Memory B cell (primary cell): ENCODE measurements around the gene SULT4A1.

Source experiments
- ATAC-seq: fragments of 150-1000 bp; cut with Tn5 transposase; 2 replicates; pipeline ENCODE4 v1.10.0; 2021; ENCODE audit warnings: low read depth, mild to moderate bottlenecking, moderate library complexity
- DNase-seq, 2 donors: peaks; one replicate each; pipeline ENCODE4 v3.0.0; 2022; ENCODE audit warnings: low spot score in 2 of 2
- H3K27ac Mint-ChIP-seq: one replicate; pipeline ENCODE4 v1.8.0; 2022; ENCODE audit warnings: mild to moderate bottlenecking, moderate library complexity, mixed read lengths
- H3K27me3 Mint-ChIP-seq: one replicate; pipeline ENCODE4 v1.8.0; 2022; ENCODE audit warnings: mixed read lengths
- H3K36me3 Mint-ChIP-seq: one replicate; pipeline ENCODE4 v1.8.0; 2022; ENCODE audit warnings: mild to moderate bottlenecking, mixed read lengths
- H3K4me1 Mint-ChIP-seq: one replicate; pipeline ENCODE4 v1.8.0; 2022; ENCODE audit warnings: mixed read lengths
- H3K4me3 Mint-ChIP-seq: one replicate; pipeline ENCODE4 v1.8.0; 2022; ENCODE audit warnings: mild to moderate bottlenecking, moderate library complexity, mixed read lengths
- H3K9me3 Mint-ChIP-seq: one replicate; pipeline ENCODE4 v1.8.0; 2022; ENCODE audit warnings: mixed read lengths

Gene SULT4A1

DNA sequence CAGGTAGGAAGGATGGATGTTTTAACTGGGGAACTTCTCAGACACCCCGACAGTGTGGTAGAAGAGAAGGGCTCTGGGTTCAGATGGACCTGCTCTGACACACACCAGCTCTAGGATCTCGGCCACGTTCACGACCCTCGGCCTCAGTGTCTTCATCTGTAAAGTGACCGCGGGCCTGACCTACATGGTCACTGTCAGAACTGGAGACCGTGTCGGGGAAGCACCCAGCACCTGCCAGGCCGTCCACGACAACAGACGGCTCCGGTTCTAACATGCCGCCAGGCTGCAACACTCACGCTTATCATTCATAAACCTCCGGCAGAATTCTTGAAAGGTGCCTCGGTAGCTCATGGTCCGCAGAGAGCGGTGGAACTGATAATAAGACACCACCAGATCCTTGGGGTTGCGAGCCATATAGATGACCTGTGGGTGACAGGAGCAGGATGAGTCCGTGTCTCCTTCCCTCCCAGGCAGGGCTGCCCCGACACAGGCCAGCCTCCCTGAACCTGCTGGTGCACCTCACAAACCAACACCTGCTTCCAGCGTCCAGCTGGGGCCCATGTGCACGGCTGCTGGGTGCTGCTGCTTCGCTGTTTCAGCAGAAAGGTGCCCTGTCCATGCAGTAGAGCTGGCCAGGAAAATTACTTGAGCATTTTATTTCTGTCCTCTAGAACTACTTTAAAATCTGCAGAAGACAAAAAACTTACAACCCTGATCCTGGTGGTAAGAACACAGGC lies 23.6 kb downstream of the SULT4A1 start:
- H3K27me3 Mint-ChIP-seq: peaks cover 14% of the 10 kb centered on the region
- no peaks in the 10 kb centered on the region for H3K9me3 Mint-ChIP-seq
- no peak for DNase-seq
- H3K36me3 Mint-ChIP-seq: no peaks in the 10 kb centered on the region
- no peak overlapping the region for H3K4me3 Mint-ChIP-seq
- no peaks in the 10 kb centered on the region for H3K4me1 Mint-ChIP-seq
- no peak for ATAC-seq
- no peak overlapping the region for H3K27ac Mint-ChIP-seq

DNA sequence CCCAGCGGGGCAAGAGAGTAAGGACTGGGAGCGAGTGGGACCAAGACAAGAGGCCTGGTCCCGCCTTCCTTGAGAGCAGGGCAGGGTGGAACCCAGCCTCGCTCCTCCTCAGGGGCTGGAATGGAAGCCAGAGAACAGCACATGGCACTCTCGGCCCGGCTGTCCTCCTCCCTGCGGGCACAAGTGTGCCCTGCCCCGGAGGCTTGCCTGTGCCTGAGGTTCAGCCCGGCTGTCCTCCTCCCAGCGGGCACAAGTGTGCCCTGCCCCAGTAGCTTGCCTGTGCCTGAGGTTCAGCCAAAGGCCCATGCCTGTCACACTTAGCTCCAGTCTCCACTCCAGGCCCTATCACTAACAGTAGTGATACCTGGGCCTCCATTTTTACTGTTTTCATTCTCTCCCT lies 24.2 kb downstream of the SULT4A1 start:
- Mint-ChIP-seq H3K4me3 (no peak overlapping the region), H3K27ac (no peak overlapping the region)
- DNase-seq: no peak

DNA sequence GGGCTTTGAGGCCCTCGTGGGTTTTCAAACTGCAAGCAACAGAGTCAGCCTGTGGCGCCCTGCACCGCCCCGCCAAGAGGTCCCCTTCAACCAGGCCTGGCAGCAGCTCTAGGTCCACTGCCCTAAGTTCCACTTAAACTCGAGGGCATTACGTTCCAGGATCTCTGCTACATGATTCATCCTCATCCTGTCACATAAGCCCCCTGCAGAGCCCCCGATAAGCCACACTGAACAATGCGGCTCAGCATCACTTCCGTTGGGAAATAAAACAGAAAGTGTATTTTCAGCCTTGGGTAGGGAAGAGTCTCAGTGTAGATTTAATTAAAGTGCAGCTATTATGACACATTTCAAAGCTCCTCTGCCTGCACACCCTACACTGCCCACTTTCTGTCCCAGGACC lies 24.6 kb downstream of the SULT4A1 start:
- H3K27ac Mint-ChIP-seq: no peak overlapping the region
- no peaks in the 10 kb centered on the region for H3K36me3 Mint-ChIP-seq
- H3K4me1 Mint-ChIP-seq: no peaks in the 10 kb centered on the region
- no peak for DNase-seq
- H3K9me3 Mint-ChIP-seq: no peaks in the 10 kb centered on the region
- no peak for ATAC-seq
- H3K4me3 Mint-ChIP-seq: no peak overlapping the region
- peaks cover 19% of the 10 kb centered on the region for H3K27me3 Mint-ChIP-seq

More for the DNA sequence above, 24.2 kb downstream of the SULT4A1 start:
- Mint-ChIP-seq H3K9me3 (no peaks in the 10 kb centered on the region), H3K27me3 (peaks cover 14% of the 10 kb centered on the region), H3K4me1 (no peaks in the 10 kb centered on the region), H3K36me3 (no peaks in the 10 kb centered on the region)
- no peak for ATAC-seq

DNA sequence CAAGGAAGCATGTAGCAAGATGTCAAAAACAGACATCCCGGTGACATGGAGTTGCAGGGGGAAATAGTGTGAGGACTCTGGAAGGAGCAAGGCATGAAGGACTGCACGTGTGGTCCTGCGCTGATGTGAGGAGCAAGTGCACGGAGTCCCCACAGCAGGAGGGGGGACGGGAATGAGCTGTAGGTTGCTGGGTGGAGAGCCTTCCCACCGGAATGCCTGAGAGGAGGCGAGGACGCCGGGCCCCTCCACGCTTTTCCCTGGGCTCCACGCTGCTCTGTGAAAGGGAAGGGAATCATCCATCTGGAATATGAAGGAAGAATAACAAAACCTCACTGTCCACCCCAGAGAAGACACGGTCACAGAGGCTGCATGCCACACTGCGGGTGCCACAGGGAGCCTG lies 26.6 kb downstream of the SULT4A1 start:
- H3K9me3 Mint-ChIP-seq: no peaks in the 10 kb centered on the region
- H3K27me3 Mint-ChIP-seq: peaks cover 20% of the 10 kb centered on the region
- DNase-seq (no peak), ATAC-seq (no peak)
- H3K4me3 Mint-ChIP-seq: no peak overlapping the region
- H3K4me1 Mint-ChIP-seq: no peaks in the 10 kb centered on the region
- no peak overlapping the region for H3K27ac Mint-ChIP-seq
- H3K36me3 Mint-ChIP-seq: no peaks in the 10 kb centered on the region

DNA sequence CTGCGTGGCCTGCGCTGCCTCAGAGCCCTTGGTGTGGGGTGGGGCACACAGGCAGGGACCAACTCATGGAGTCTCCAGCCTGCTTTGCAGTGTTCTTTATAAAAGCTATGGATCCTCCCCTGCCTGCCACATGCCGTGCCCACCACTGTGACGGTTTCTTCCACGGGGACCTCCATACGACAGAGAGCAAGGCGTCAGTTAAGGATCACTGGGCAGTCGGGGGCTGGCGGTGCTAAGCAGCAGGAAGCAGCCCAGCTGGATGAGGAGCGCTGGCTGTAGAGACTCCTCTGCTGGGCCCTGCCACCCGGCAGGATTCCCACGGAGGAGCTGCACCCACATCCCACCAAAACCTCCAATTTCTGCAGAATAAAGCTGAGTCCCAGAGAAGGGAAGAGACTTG lies 27.1 kb downstream of the SULT4A1 start:
- no peaks in the 10 kb centered on the region for H3K9me3 Mint-ChIP-seq
- no peaks in the 10 kb centered on the region for H3K36me3 Mint-ChIP-seq
- H3K4me1 Mint-ChIP-seq: no peaks in the 10 kb centered on the region
- no peak overlapping the region for H3K27ac Mint-ChIP-seq
- DNase-seq (no peak), ATAC-seq (no peak)
- H3K4me3 Mint-ChIP-seq: no peak overlapping the region
- peaks cover 21% of the 10 kb centered on the region for H3K27me3 Mint-ChIP-seq

DNA sequence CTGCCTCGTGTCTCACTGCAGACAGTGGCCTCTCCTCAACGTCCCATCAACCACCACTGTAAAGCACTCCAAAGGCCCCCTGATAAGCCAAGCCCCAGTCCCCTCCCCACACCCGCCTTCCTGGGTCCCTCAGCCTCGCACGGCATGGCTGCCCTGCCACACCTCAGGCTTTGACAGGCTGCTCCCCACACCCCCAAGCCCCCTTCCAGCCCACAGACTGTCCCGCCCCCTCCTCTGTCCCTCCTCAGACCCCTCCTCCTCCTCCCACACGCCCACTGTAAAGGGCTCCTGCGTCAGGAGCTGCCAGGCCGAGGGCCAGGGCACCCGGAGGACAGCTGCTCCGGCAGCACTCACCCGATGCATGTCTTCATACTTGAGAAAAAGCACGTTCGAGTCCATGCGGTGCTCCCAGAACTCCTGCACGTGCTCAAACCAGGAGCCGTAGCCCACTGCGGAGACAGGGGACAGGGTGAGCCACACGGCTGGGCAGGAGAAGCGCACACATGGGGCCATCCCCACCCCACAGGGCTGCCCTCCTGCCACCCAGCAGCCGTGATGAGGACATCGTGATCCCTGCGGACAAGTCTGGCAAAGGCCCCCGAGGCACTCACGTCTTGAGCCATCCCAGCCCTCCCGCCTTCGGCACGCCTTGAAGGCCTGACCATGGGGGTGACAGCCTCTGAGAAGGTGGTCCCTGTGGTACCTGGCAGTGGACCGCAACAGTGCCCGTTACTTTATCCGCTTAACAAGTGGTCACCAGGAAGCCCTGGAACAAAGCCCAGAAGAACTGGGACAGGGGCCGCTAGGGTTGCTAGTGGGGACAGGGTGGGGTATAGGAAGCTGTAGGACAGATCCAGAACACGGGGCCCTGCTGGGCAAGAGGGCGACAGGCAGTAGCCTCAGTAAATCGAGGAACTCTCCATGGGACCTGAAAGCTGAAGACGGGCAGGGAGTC lies 28.8 kb downstream of the SULT4A1 start:
- Mint-ChIP-seq H3K27ac (no peak overlapping the region), H3K27me3 (peaks cover 17% of the 10 kb centered on the region), H3K36me3 (no peaks in the 10 kb centered on the region), H3K4me1 (no peaks in the 10 kb centered on the region), H3K4me3 (no peak overlapping the region), H3K9me3 (no peaks in the 10 kb centered on the region)
- DNase-seq (no peak), ATAC-seq (no peak)

DNA sequence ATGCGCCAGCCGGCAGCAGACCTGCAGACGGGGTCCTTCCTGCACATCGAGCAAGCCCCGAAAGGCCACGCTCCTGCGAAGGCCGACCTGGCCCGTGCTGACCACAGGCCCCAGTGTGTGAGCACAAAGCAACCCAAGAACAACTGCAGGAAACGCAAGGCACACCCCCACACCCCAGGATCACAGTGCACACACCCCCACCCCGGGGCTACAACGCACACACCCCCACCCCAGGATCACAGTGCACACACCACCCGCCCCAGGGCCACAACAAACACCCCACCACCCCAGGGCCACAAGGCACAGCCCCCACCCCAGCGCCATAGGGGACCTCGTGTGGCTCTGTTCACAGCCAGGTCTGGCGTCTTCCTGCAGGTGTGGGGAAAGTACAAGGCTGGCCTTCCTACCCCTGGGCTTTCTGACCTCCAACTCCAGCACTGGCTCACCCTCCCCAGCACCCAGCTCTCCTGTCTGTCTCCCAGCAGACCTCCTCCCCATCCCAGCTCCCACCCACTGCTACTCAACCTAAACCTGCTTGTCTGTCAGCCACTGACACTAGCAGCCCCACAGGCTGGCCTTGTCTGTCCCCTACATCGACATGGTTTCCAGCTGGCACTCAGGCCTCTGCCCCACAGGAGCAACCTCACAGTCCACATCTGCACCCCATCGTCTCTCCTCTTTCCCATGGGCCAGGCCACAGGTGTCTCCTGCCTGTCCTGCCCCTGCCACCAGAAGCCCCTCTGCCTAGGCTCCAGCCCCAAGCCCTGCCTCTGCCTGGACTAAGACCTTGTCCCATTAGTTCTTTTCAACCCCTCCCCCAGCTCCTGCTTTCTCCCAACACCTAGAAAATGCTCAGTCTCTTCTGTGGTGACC lies 29.7 kb downstream of the SULT4A1 start:
- no peak for ATAC-seq
- DNase-seq: no peak
- H3K36me3 Mint-ChIP-seq: no peaks in the 10 kb centered on the region
- no peak overlapping the region for H3K4me3 Mint-ChIP-seq
- H3K9me3 Mint-ChIP-seq: no peaks in the 10 kb centered on the region
- no peaks in the 10 kb centered on the region for H3K4me1 Mint-ChIP-seq
- peaks cover 18% of the 10 kb centered on the region for H3K27me3 Mint-ChIP-seq
- no peak overlapping the region for H3K27ac Mint-ChIP-seq

DNA sequence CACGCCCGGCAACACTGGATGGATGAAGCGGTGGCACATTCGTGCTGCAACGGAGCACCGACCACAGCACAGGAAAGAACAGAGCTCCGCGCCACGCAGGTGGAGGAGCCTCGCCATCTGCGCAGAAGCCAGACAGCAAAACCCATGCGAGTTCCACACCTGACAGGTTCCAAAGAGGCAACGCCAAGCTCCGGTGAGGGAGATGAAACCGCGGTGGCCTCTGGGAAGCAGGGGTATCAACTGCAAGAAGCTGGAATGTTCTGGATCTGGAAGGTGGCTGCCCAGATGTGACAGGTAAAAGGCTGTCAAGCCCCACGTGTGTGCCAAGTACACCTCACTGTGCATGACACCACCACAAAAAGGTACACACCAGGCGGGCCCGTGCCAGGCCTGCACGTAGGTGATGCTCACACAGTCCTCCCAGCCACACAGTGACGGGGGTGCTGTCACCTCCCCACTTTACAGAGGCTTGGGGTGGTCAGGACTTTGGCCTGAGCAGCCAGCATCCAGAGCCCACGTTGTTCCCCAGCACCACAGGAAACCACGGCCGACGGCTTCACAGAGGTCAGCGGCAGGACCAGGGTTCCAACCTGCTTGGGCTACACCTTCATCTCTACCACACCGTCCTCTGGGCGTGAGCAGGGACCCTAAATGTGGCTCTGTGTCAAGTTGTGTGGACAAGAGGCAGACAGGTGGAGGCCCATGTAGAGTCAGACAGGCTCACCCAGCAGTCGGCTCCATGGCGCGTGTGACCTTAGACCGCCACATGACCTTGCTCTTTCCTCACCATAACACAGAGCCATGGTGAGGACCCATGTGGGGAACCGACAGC lies 30.5 kb downstream of the SULT4A1 start:
- no peaks in the 10 kb centered on the region for H3K4me1 Mint-ChIP-seq
- no peaks in the 10 kb centered on the region for H3K36me3 Mint-ChIP-seq
- DNase-seq (no peak), ATAC-seq (no peak)
- peaks cover 18% of the 10 kb centered on the region for H3K27me3 Mint-ChIP-seq
- H3K4me3 Mint-ChIP-seq: no peak overlapping the region
- H3K27ac Mint-ChIP-seq: no peak overlapping the region
- H3K9me3 Mint-ChIP-seq: no peaks in the 10 kb centered on the region

DNA sequence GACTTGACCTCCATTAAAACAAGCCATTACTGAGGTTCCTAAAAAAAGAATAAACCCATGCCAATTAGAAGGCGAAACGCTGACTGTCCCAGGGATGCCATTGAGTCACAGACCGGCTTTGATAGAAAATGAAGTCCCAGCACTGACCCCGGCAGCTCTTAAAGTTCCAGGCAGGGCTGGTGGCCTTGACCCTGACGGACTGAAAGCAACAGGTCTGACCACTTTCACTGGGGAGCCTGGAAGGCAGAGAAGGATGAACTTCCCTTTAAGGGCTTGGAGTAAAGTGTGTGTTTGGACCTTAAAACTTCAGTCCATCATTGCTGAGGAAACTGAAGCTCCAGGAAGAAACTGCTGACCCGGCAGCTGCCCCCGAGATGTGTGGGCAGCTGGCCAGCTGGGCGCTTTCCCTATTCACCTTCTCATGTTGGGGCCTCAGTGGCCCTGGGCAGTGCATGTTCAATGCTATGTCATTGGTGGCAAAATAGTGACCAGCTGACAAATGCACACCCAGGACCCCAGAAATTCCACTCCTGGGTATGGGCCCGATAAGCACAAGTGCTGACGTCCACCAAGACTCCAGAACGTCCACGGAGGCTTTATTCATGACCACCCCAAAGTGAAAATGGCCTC lies 31.3 kb downstream of the SULT4A1 start:
- ATAC-seq: no peak
- no peaks in the 10 kb centered on the region for H3K9me3 Mint-ChIP-seq
- H3K4me1 Mint-ChIP-seq: no peaks in the 10 kb centered on the region
- H3K27ac Mint-ChIP-seq: no peak overlapping the region
- no peak overlapping the region for H3K4me3 Mint-ChIP-seq
- no peaks in the 10 kb centered on the region for H3K36me3 Mint-ChIP-seq
- peaks cover 18% of the 10 kb centered on the region for H3K27me3 Mint-ChIP-seq
- no peak for DNase-seq

DNA sequence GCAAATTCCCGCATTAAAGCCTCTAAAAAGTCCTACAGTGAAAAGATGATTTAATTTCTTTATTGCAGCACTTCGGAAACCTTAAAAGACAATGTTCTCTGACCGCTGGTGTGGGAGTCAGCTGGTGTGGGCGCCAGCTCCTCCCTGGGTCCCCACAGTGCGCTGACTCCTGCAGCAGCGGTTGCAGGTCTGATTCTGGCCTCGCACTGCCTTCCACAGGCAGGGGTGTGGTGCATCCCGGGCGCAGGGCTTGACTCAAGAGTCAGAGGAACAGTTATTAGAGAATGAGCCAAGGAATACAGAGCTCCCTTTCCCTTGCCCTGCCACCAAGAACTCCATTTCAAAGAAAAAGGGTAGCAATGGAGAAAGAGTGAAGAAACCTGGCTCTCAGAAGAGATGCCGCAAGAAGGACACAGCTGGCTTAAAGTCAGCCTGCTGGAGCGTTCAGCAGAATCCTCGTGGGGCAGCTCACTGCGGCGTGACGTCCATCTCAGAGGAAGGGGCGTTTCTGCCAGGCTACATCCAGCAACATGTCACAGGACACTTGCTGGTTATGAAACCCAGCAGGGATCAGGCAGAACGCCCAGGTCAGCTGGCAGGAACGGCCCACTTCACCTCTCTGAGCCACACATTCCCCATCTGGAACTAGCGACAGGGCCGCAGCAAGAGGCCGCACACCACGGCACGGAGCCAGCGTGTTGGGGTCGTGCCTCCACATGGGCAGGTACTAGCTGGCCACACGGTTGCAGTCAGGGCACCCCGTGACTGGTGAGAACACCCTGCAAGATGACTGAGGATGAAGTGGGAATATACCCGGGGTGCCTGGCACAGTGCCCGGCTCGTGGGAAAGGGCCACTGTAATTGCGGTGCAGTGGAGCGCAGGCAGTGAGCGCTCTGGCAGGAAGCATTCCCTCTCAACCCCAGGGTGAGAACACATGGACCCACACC lies 32.1 kb downstream of the SULT4A1 start:
- ATAC-seq (no peak), DNase-seq (no peak)
- no peaks in the 10 kb centered on the region for H3K36me3 Mint-ChIP-seq
- no peaks in the 10 kb centered on the region for H3K9me3 Mint-ChIP-seq
- H3K27me3 Mint-ChIP-seq: peaks cover 13% of the 10 kb centered on the region
- no peak overlapping the region for H3K4me3 Mint-ChIP-seq
- H3K27ac Mint-ChIP-seq: no peak overlapping the region
- no peaks in the 10 kb centered on the region for H3K4me1 Mint-ChIP-seq

DNA sequence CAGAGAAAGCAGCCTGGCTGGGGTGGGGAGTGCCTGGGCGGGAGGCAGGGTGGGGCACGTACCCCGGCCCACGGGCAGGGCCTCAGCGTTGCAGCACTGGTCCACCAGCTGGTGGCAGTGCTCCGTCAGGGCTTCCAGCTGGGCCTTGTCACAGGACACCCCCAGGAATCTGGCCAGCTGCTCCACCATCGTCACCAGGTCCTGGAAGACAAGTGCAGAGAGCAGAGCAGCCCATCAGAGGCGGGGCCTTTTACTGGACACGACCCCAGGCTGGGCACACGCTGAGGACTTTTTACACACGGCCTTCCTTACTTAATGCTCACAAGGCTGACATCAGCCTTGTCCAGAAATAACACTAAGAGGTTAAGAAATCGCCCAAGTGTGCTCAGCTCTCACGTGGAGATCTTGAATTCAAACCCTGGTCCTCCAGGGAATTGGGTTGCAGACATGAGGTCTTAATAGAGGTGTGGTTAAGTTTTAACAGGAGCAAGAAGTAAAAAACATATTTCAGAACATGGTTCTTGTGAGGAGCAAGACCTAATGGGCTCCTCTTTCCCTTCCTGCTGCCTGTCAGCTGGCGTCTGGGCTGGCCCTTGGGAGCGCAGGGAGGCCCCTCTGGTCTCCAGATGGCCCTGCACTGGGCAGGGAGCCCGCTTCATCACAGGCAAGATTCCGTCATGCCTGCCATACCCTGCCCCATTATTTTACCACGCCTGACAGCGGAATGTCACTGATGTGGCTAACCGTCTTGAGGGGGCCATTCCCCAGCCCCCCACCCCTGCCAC lies 33.1 kb downstream of the SULT4A1 start:
- no peak for DNase-seq
- H3K27ac Mint-ChIP-seq: no peak overlapping the region
- no peaks in the 10 kb centered on the region for H3K4me1 Mint-ChIP-seq
- no peaks in the 10 kb centered on the region for H3K36me3 Mint-ChIP-seq
- peaks cover 12% of the 10 kb centered on the region for H3K27me3 Mint-ChIP-seq
- no peak for ATAC-seq
- no peak overlapping the region for H3K4me3 Mint-ChIP-seq
- H3K9me3 Mint-ChIP-seq: no peaks in the 10 kb centered on the region

DNA sequence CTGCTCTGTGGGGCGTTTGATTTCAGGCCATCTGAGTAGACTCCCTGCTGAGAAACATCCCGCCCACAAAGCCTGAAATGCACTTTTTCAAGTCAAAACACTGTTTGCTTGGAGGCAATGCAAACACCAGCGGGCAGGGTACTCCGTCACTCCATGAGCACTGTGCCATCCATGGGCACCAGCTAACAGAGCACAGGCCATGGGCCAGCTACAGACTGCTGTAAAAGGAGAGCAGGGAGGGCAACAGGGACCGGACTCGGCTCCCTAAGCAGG lies 33.7 kb downstream of the SULT4A1 start:
- peaks cover 12% of the 10 kb centered on the region for H3K27me3 Mint-ChIP-seq
- DNase-seq (no peak), ATAC-seq (no peak)
- no peak overlapping the region for H3K4me3 Mint-ChIP-seq
- H3K36me3 Mint-ChIP-seq: no peaks in the 10 kb centered on the region
- H3K9me3 Mint-ChIP-seq: no peaks in the 10 kb centered on the region
- no peak overlapping the region for H3K27ac Mint-ChIP-seq
- no peaks in the 10 kb centered on the region for H3K4me1 Mint-ChIP-seq
